ENCODE results near the gene BCKDHB. TPM values are rescaled to one million over a fixed set of nuclear protein-coding genes. Genes with fewer than 3 reads are reported as not detected.

BCKDHB gene
- total and polyA plus RNA-seq, 2 of the 4 experiments (the other 2 are of a cell fraction): 11.2 to 11.8 TPM

DNA sequence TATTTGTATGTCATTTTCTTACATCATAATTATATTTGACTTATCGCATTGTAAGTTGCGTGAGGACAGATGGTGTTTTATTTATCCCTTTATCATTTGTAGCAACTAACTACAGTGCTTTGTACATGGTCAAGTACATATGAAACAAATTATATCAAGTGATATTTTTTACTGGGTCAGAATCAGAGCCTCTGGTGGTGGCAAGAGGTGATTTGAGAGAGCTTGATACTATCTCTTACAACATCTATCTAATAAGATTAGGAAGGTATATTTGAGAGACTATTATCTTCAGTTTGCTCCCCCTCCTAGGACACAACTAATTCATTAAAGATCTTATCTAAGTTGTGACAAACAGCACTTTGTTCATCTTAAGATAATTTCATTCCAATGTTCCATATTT, 47.7 kb downstream of the BCKDHB start:
- ChIA-PET POLR2A (ENCODE audit: unreplicated experiment) (no interaction called here), CTCF (no interaction called here)
- H4K8ac ChIP-seq (ENCODE audit: low read depth in 2 of 2, low read length in 2 of 2): no peak overlapping the region
- H3K27me3 ChIP-seq (ENCODE audit: control insufficient read depth, insufficient read depth, low read length): no peaks in the 10 kb centered on the region
- H3K56ac ChIP-seq (ENCODE audit: extremely low read depth, insufficient read depth, low read length): no peak overlapping the region
- H3K36me3 ChIP-seq (ENCODE audit: control insufficient read depth, insufficient read depth, low read length): no peaks in the 10 kb centered on the region; the same call in 1 of the 2 replicates
- intact Hi-C loops (cut with micrococcal nuclease): no loop called here
- H3K4me3 ChIP-seq (ENCODE audit: insufficient read depth, low read depth, low read length): no peak overlapping the region
- H2AFZ ChIP-seq (replicated peaks; ENCODE audit: low read length, poor library complexity): no peak overlapping the region
- no peaks in the 10 kb centered on the region; a peak in 1 of 4 replicates for H3K79me1 ChIP-seq (ENCODE audit: low read depth in 1 of 2, low read length in 2 of 2)
- no peak overlapping the region for H2BK5ac ChIP-seq (ENCODE audit: low read depth, low read length, poor library complexity, severe bottlenecking)
- TF ChIP-seq POLR2A (IDR thresholded peaks at IDR 0.05; ENCODE audit: low read depth, low read length): no peak
- TF ChIP-seq, protein P1, sequence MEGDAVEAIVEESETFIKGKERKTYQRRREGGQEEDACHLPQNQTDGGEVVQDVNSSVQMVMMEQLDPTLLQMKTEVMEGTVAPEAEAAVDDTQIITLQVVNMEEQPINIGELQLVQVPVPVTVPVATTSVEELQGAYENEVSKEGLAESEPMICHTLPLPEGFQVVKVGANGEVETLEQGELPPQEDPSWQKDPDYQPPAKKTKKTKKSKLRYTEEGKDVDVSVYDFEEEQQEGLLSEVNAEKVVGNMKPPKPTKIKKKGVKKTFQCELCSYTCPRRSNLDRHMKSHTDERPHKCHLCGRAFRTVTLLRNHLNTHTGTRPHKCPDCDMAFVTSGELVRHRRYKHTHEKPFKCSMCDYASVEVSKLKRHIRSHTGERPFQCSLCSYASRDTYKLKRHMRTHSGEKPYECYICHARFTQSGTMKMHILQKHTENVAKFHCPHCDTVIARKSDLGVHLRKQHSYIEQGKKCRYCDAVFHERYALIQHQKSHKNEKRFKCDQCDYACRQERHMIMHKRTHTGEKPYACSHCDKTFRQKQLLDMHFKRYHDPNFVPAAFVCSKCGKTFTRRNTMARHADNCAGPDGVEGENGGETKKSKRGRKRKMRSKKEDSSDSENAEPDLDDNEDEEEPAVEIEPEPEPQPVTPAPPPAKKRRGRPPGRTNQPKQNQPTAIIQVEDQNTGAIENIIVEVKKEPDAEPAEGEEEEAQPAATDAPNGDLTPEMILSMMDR (conservative IDR thresholded peaks at IDR 0.05; ENCODE audit: low read depth, low read length): no peak
- TF ChIP-seq CHD1 (IDR thresholded peaks at IDR 0.05; ENCODE audit: low read depth, low read length): no peak
- TF ChIP-seq, protein P2, sequence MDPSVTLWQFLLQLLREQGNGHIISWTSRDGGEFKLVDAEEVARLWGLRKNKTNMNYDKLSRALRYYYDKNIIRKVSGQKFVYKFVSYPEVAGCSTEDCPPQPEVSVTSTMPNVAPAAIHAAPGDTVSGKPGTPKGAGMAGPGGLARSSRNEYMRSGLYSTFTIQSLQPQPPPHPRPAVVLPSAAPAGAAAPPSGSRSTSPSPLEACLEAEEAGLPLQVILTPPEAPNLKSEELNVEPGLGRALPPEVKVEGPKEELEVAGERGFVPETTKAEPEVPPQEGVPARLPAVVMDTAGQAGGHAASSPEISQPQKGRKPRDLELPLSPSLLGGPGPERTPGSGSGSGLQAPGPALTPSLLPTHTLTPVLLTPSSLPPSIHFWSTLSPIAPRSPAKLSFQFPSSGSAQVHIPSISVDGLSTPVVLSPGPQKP (IDR thresholded peaks at IDR 0.05; ENCODE audit: borderline replicate concordance, low read depth, low read length): no peak
- no peak for TF ChIP-seq MAFK (IDR thresholded peaks at IDR 0.05; ENCODE audit: low read depth, low read length)
- no peak for TF ChIP-seq FOS (IDR thresholded peaks at IDR 0.05; ENCODE audit: low read depth, low read length)
- no peak for TF ChIP-seq CEBPB (IDR thresholded peaks at IDR 0.05; ENCODE audit: low read depth, low read length)
- TF ChIP-seq NFE2L2 (IDR thresholded peaks at IDR 0.05; ENCODE audit: low read depth, low read length): no peak
- no peak for TF ChIP-seq MAZ (IDR thresholded peaks at IDR 0.05; ENCODE audit: borderline replicate concordance, low read depth, low read length)
- TF ChIP-seq SMC3 (IDR thresholded peaks at IDR 0.05; ENCODE audit: low read depth, low read length): no peak
- no peak for TF ChIP-seq RAD21 (IDR thresholded peaks at IDR 0.05; ENCODE audit: low read length)
- no peak for TF ChIP-seq RFX5 (IDR thresholded peaks at IDR 0.05; ENCODE audit: low read depth, low read length)
- no peak for TF ChIP-seq RCOR1 (IDR thresholded peaks at IDR 0.05; ENCODE audit: insufficient replicate concordance, low read length)
- TF ChIP-seq BHLHE40 (IDR thresholded peaks at IDR 0.05; ENCODE audit: low read depth, low read length): no peak
- no peak overlapping the region for H4K5ac ChIP-seq (ENCODE audit: low read depth, low read length)
- no peak overlapping the region for H2BK120ac ChIP-seq (ENCODE audit: low read depth, low read length)
- H3K23ac ChIP-seq (ENCODE audit: low read depth, low read length): no peak overlapping the region
- H4K20me1 ChIP-seq (ENCODE audit: insufficient read depth, low read length): no peaks in the 10 kb centered on the region
- no peak overlapping the region for H3K18ac ChIP-seq (ENCODE audit: low read depth, low read length)
- no peak for DNase-seq
- WGBS, 2 experiments (ENCODE audit: extremely low coverage in 2 of 2, insufficient read length in 1 of 2): no CpG with 5 or more reads among the region's 2 CpGs
- no peak overlapping the region for H3K14ac ChIP-seq (replicated peaks; ENCODE audit: low read depth, low read length)
- no peak overlapping the region for H2BK15ac ChIP-seq (ENCODE audit: low read depth, low read length)
- in situ Hi-C loops (cut with MboI; ENCODE audit: low sequenced_read_pairs): no loop called here
- BruUV-seq (replicated peaks): no TSS peak
- no peak overlapping the region for H3K27ac ChIP-seq (ENCODE audit: insufficient read depth, low read length)
- H3K4me1 ChIP-seq (ENCODE audit: control insufficient read depth, insufficient read depth, low read length): no peaks in the 10 kb centered on the region
- H3K4ac ChIP-seq (ENCODE audit: low read depth, low read length): no peak overlapping the region
- no peak overlapping the region for H4K91ac ChIP-seq (ENCODE audit: insufficient read depth, low read depth, low read length)
- H3K9me3 ChIP-seq (ENCODE audit: control insufficient read depth, insufficient read depth, low read length): no peaks in the 10 kb centered on the region
- no peak overlapping the region for H2AK9ac ChIP-seq (replicated peaks; ENCODE audit: low read depth, low read length, poor library complexity)
- H3K4me2 ChIP-seq (ENCODE audit: low read depth, low read length): no peak overlapping the region
- H2BK20ac ChIP-seq (ENCODE audit: low read depth, low read length): no peak overlapping the region
- H2AK5ac ChIP-seq (ENCODE audit: low read depth, low read length): no peak overlapping the region
- ATAC-seq (ENCODE audit: low read depth): no peak
- dilution Hi-C loops (cut with HindIII; ENCODE audit: low sequenced_read_pairs, unreplicated experiment): no loop called here
- no peak overlapping the region for H3K9ac ChIP-seq (ENCODE audit: low read depth, low read length)
- no peaks in the 10 kb centered on the region for H3K9me1 ChIP-seq (ENCODE audit: insufficient read depth, low read length)

All from IMR-90 (cell line).